CD4-positive, alpha-beta T cell treated with Interleukin-21 for 1 hour (primary cell): ENCODE data around the gene ANXA10.
"Not testable (repeated sequence)": the region's sequence is repeated elsewhere in the genome, so short reads cannot be mapped to it uniquely, and the experiment has no call there.

Experiments
- DNase-seq: peaks from one replicate; pipeline ENCODE4 v3.0.0-alpha.2; 2020

ANXA10 gene

GRCh38 chr4:168163106-168163505 is 70.8 kb downstream of the ANXA10 start:
- DNase-seq = no peak

- no peak for DNase-seq
Measured at GRCh38 chr4:168164045-168164444, 71.7 kb downstream of the ANXA10 start.

GRCh38 chr4:168164915-168165548 is 72.7 kb downstream of the ANXA10 start:
- no peak for DNase-seq

GRCh38 chr4:168167714-168168284 is 75.5 kb downstream of the ANXA10 start:
- DNase-seq = no peak

GRCh38 chr4:168174308-168174707 is 82.0 kb downstream of the ANXA10 start:
- DNase-seq = no peak

- no peak for DNase-seq
Measured at GRCh38 chr4:168177546-168178149, 85.3 kb downstream of the ANXA10 start.

- peak; percentile 23 for DNase-seq
Measured at GRCh38 chr4:168183717-168184571, 91.6 kb downstream of the ANXA10 start.

- DNase-seq = no peak
Measured at GRCh38 chr4:168188754-168189153, 96.4 kb downstream of the ANXA10 start.

GRCh38 chr4:168197926-168198325 is 105.6 kb downstream of the ANXA10 start:
- DNase-seq = no peak

GRCh38 chr4:168199260-168199957 is 107.1 kb downstream of the ANXA10 start:
- no peak for DNase-seq

GRCh38 chr4:168200685-168201084 is 108.3 kb downstream of the ANXA10 start:
- no peak for DNase-seq

- DNase-seq = no peak
Measured at GRCh38 chr4:168203233-168203911, 111.0 kb downstream of the ANXA10 start.

- no peak for DNase-seq
Measured at GRCh38 chr4:168208957-168209614, 116.7 kb downstream of the ANXA10 start.

GRCh38 chr4:168212656-168213055 is 120.3 kb downstream of the ANXA10 start:
- DNase-seq = no peak

GRCh38 chr4:168213511-168213910 is 121.2 kb downstream of the ANXA10 start:
- not testable (repeated sequence) for DNase-seq

- DNase-seq = no peak
Measured at GRCh38 chr4:168218645-168219044, 126.3 kb downstream of the ANXA10 start.

- no peak for DNase-seq
Measured at GRCh38 chr4:168220893-168221292, 128.6 kb downstream of the ANXA10 start.

- no peak for DNase-seq
Measured at GRCh38 chr4:168221301-168221700, 129.0 kb downstream of the ANXA10 start.
